Activated CD4-positive, CD25-positive, alpha-beta regulatory T cell treated with anti-CD3 and anti-CD28 coated beads, Interleukin-2, amount 50 U/mL, for 24 hours (primary cell): ENCODE results near the gene ITPK1.
"Not testable (repeated sequence)": the region's sequence is repeated elsewhere in the genome, so short reads cannot be mapped to it uniquely, and the experiment has no call there.

Source experiments
- ATAC-seq, 2 donors: fragments of 150-1000 bp; cut with Tn5 transposase; one replicate each; pipeline ENCODE4 v1.10.0; 2021; ENCODE audit warnings: mild to moderate bottlenecking in 1 of 2, moderate library complexity in 1 of 2

ITPK1 gene

GRCh38 chr14:93128725-93129459 is 13.2 kb upstream of the ITPK1 start:
- ATAC-seq: no peak

GRCh38 chr14:93126111-93126510 is 10.4 kb upstream of the ITPK1 start:
- no peak for ATAC-seq

GRCh38 chr14:93122826-93123225 is 7.1 kb upstream of the ITPK1 start:
- ATAC-seq: no peak

- no peak for ATAC-seq
Measured at GRCh38 chr14:93121030-93121834, 5.5 kb upstream of the ITPK1 start.

GRCh38 chr14:93120517-93120916 is 4.8 kb upstream of the ITPK1 start:
- ATAC-seq: no peak

GRCh38 chr14:93116676-93117200 is 1.0 kb upstream of the ITPK1 start:
- no peak for ATAC-seq

- peak; percentile 82 to 83 for ATAC-seq
Measured at GRCh38 chr14:93115069-93115820, 480 bp downstream of the ITPK1 start.

- no peak for ATAC-seq
Measured at GRCh38 chr14:93114713-93115068, 1.0 kb downstream of the ITPK1 start.

GRCh38 chr14:93114068-93114710 is 1.5 kb downstream of the ITPK1 start:
- ATAC-seq: no peak

GRCh38 chr14:93113678-93114067 is 2.1 kb downstream of the ITPK1 start:
- no peak for ATAC-seq

GRCh38 chr14:93112891-93113677 is 2.6 kb downstream of the ITPK1 start:
- peak in 1 of 2 donors; percentile 20 for ATAC-seq

GRCh38 chr14:93111541-93111940 is 4.2 kb downstream of the ITPK1 start:
- not testable (repeated sequence) for ATAC-seq

- no peak for ATAC-seq
Measured at GRCh38 chr14:93110856-93111419, 4.8 kb downstream of the ITPK1 start.

GRCh38 chr14:93109572-93110481 is 5.9 kb downstream of the ITPK1 start:
- ATAC-seq: no peak

- ATAC-seq: no peak
Measured at GRCh38 chr14:93108105-93108504, 7.6 kb downstream of the ITPK1 start.

GRCh38 chr14:93107453-93107852 is 8.3 kb downstream of the ITPK1 start:
- no peak for ATAC-seq

GRCh38 chr14:93106541-93107156 is 9.1 kb downstream of the ITPK1 start:
- no peak for ATAC-seq

- not testable (repeated sequence) for ATAC-seq
Measured at GRCh38 chr14:93105856-93106255, 9.9 kb downstream of the ITPK1 start.

GRCh38 chr14:93105362-93105761 is 10.4 kb downstream of the ITPK1 start:
- ATAC-seq: no peak

GRCh38 chr14:93104961-93105360 is 10.8 kb downstream of the ITPK1 start:
- no peak for ATAC-seq
